ENCODE results near the gene ZNF697.

ZNF697 gene

DNA sequence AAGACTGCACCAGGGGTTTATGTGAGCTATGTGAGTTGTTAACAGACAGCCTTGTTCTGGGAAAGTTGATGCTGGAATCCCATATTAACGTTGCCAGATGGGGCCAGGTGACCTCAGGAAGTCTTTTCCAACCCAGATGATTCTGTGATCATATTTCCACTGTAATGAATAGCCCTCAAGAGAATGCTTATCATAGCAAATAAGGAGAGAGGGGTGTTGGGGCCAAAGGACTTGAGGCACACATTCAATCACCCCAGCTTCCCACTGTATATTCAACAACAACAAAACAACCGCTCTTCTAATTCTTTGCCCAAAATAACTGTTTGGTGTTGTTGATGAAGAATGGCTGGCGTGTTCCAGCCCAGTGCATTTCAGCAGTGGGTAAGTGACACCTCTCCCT is 14.1 kb downstream of the ZNF697 start:
- DNase-seq (ENCODE audit: low read depth): no peak
- TF ChIP-seq, protein P1, sequence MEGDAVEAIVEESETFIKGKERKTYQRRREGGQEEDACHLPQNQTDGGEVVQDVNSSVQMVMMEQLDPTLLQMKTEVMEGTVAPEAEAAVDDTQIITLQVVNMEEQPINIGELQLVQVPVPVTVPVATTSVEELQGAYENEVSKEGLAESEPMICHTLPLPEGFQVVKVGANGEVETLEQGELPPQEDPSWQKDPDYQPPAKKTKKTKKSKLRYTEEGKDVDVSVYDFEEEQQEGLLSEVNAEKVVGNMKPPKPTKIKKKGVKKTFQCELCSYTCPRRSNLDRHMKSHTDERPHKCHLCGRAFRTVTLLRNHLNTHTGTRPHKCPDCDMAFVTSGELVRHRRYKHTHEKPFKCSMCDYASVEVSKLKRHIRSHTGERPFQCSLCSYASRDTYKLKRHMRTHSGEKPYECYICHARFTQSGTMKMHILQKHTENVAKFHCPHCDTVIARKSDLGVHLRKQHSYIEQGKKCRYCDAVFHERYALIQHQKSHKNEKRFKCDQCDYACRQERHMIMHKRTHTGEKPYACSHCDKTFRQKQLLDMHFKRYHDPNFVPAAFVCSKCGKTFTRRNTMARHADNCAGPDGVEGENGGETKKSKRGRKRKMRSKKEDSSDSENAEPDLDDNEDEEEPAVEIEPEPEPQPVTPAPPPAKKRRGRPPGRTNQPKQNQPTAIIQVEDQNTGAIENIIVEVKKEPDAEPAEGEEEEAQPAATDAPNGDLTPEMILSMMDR (conservative IDR thresholded peaks at IDR 0.05; ENCODE audit: control insufficient read depth, insufficient read depth, low read depth, low read length): no peak
- H3K4me3 ChIP-seq (ENCODE audit: control insufficient read depth, low read depth, low read length): no peak overlapping the region

DNA sequence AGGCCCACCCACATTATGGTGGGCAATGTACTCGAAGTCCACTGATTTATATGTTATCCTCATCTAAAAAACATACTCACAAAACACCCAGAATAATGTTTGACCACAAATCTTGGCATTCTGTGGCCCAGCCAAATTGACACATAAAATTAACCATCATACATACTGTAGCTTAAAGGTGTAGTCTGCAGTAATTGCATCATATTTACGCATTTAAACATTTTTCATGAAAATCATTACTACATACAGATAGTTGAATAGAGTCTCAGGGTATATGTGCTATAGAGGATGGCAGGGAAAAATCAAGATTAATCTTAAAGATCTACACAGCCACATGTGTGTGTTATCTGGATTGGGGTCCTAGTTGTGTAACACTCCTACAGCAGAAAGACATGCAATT is 14.5 kb downstream of the ZNF697 start:
- no peak for DNase-seq (ENCODE audit: low read depth)
- TF ChIP-seq, protein P1 (conservative IDR thresholded peaks at IDR 0.05; ENCODE audit: control insufficient read depth, insufficient read depth, low read depth, low read length): no peak
- H3K4me3 ChIP-seq (ENCODE audit: control insufficient read depth, low read depth, low read length): no peak overlapping the region

DNA sequence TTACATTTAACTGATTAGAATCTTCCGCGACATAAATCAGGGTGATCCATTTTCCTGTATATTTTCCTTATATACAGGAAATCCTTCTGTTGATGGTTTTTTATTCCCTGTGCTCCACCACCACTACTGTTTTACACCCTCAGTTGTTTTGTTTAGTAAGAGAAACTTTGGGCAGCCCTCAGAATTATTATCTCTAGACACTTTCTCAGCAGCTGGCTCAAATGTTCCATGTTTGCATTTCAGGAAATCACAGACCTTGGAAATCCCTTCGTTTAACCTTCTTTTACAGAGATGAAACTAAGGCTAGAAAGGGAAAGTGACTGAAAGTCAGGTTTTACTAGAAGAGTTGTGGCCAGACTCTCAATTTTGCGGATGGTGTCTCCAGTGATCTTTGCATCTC is 15.2 kb downstream of the ZNF697 start:
- H3K4me3 ChIP-seq (ENCODE audit: control insufficient read depth, low read depth, low read length): no peak overlapping the region
- no peak for DNase-seq (ENCODE audit: low read depth)
- TF ChIP-seq, protein P1 (conservative IDR thresholded peaks at IDR 0.05; ENCODE audit: control insufficient read depth, insufficient read depth, low read depth, low read length): no peak

DNA sequence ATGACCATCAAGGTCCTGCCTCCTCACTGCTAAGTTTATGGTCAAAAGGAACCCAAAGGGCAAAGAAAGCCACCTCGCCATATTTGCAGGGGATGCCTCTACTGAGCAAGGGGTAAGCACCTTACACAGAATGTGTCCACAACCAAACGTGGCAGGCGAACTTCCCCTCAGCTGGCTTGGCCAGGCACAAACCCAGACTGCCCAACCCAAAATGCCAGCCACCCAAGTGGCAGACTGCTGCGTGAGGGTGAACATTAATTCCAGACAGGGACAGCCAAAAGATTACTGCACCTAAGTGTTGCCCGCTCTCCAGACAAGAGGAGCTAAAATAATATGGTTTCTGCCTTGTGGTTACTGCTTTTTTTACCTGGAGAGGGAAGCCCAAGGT is 16.0 kb downstream of the ZNF697 start:
- H3K4me3 ChIP-seq (ENCODE audit: control insufficient read depth, low read depth, low read length): peak overlapping the region; percentile 24
- no peak for DNase-seq (ENCODE audit: low read depth)
- TF ChIP-seq, protein P1 (conservative IDR thresholded peaks at IDR 0.05; ENCODE audit: control insufficient read depth, insufficient read depth, low read depth, low read length): no peak

- H3K4me3 ChIP-seq (ENCODE audit: control insufficient read depth, low read depth, low read length): peak overlapping the region; percentile 31
- TF ChIP-seq, protein P1 (conservative IDR thresholded peaks at IDR 0.05; ENCODE audit: control insufficient read depth, insufficient read depth, low read depth, low read length): no peak
- DNase-seq (ENCODE audit: low read depth): peak; percentile 96
Observed at GRCh38 chr1:119631433-119632102, 16.5 kb downstream of the ZNF697 start.

DNA sequence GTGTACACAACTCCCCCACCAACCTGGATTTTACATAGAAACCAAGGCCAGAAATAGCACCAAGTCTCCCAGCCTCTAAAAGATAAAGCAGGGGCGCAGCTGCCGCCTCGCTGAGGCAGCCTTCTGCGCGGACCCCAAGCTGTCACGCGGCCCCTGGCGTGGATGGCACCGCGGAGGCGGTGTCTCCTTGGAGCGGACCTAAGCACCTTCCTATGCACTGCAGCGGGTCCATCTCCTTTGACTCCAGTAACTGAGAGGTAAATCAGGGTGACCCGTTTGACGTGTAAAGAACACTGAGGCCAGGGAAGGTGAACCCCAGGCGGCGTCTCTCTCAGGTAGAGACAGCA is 17.0 kb downstream of the ZNF697 start:
- no peak for DNase-seq (ENCODE audit: low read depth)
- H3K4me3 ChIP-seq (ENCODE audit: control insufficient read depth, low read depth, low read length): peak overlapping the region; percentile 31
- TF ChIP-seq, protein P1 (conservative IDR thresholded peaks at IDR 0.05; ENCODE audit: control insufficient read depth, insufficient read depth, low read depth, low read length): no peak

- TF ChIP-seq, protein P1 (conservative IDR thresholded peaks at IDR 0.05; ENCODE audit: control insufficient read depth, insufficient read depth, low read depth, low read length): no peak
- no peak overlapping the region for H3K4me3 ChIP-seq (ENCODE audit: control insufficient read depth, low read depth, low read length)
- peak; percentile 80 for DNase-seq (ENCODE audit: low read depth)
Observed at GRCh38 chr1:119626841-119627240, 21.2 kb downstream of the ZNF697 start.
